GM19468 (cell line): Measurements from ENCODE around the gene DAND5.

ENCODE experiments used
- ATAC-seq: cut with Tn5 transposase; IDR thresholded peaks from one replicate; pipeline ENCODE4 v1.9.1; 2021; ENCODE audit warnings: mild to moderate bottlenecking, moderate library complexity, moderate number of reproducible peaks; ENCODE audit not compliant: unreplicated experiment; ENCODE audit errors: extremely low read depth

Gene DAND5

GRCh38 chr19:12969292-12969988 lies at the start of gene DAND5:
Gene DAND5, plus strand, starts transcription at chr19:12969576. Its CDS starts 85 bp downstream, at chr19:12969661.
- ATAC-seq = no peak

GRCh38 chr19:12921047-12921446 lies 48.3 kb upstream of the DAND5 start:
- ATAC-seq = no peak

GRCh38 chr19:12922959-12923358 lies 46.4 kb upstream of the DAND5 start:
- no peak for ATAC-seq

- ATAC-seq = no peak
Observed at GRCh38 chr19:12924621-12925310, 44.6 kb upstream of the DAND5 start.

- ATAC-seq = no peak
Observed at GRCh38 chr19:12930002-12930645, 39.3 kb upstream of the DAND5 start.

- ATAC-seq = no peak
Observed at GRCh38 chr19:12932392-12933286, 36.7 kb upstream of the DAND5 start.

- no peak for ATAC-seq
Observed at GRCh38 chr19:12933287-12934072, 35.9 kb upstream of the DAND5 start, which contains the start of gene FARSA. Gene FARSA, minus strand, starts transcription at chr19:12933711. Its CDS starts 15 bp downstream, at chr19:12933696.

GRCh38 chr19:12935071-12935470 lies 34.3 kb upstream of the DAND5 start:
- no peak for ATAC-seq

- ATAC-seq = no peak
Observed at GRCh38 chr19:12936582-12936981, 32.8 kb upstream of the DAND5 start.

- ATAC-seq = no peak
Observed at GRCh38 chr19:12937093-12937926, 32.1 kb upstream of the DAND5 start.

- ATAC-seq = peak; percentile 72
Observed at GRCh38 chr19:12937927-12938778, 31.2 kb upstream of the DAND5 start, which contains the start of gene CALR. Gene CALR, plus strand, starts transcription at chr19:12938609. Its CDS starts 71 bp downstream, at chr19:12938680.

- no peak for ATAC-seq
Observed at GRCh38 chr19:12938779-12939601, 30.4 kb upstream of the DAND5 start.

GRCh38 chr19:12939975-12940423 lies 29.4 kb upstream of the DAND5 start:
- ATAC-seq = no peak

- ATAC-seq = no peak
Observed at GRCh38 chr19:12940897-12941296, 28.5 kb upstream of the DAND5 start.

GRCh38 chr19:12943437-12944044 lies 25.8 kb upstream of the DAND5 start:
- no peak for ATAC-seq

- no peak for ATAC-seq
Observed at GRCh38 chr19:12944104-12944674, 25.2 kb upstream of the DAND5 start.
